Measurements from ENCODE around the gene RCAN1.

Gene RCAN1

DNA sequence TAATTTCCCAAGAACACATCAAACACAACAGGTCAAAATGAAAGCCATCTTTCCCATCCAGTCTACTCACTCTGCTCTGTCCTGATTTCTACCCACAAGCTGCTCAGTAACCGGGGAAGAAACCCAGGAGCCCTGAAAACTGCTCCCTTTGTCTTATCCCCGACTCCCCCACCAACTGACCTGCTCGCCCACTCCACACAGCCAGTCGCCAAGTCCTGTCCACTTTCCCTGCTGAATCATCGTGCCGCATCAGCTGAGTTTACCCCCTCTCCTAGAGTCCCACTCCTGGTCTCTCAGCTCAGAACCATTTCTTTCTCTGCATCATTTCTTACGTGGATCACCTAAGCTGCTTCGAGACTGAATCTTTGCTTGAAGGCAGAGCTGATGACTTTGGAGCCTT is 11.2 kb upstream of the RCAN1 start:
- POLR2A ChIA-PET = interaction anchor here (1.7 kb wide), 1 partner anchor 73 kb away, joined by 4 read pairs; no protein-coding TSS in a partner anchor

DNA sequence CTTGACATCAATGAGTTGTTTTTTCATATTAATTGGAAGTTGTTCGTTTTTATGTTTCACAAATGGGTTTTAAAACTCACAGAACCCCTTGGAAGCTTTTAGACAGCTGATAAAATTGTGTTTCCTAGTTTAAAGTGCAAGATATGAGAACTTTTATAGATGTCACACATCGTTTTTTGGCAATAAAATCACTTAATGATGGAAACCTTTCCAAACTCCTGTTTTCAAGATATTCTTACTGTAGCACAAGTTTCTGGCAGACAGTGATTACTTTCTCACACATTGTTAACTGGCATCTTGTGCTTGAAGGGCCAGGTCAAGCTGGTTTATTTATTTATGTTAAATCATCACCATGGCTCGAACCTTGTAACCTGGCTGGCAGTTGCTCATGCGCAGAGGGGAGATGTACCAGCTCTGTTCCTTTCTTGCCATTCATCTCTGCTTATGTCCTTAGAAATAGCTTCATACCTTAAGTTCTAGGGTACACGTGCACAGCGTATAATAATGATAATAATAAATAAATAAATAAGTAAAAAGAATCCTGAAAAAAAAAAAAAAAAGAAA is 10.2 kb upstream of the RCAN1 start:
- POLR2A ChIA-PET = interaction anchor here (1.7 kb wide), 1 partner anchor 72 kb away, joined by 4 read pairs; no protein-coding TSS in a partner anchor
- CTCF ChIA-PET = interaction anchor here (1.0 to 8.9 kb wide), 13 partner anchors 9 to 262 kb away, joined by 3 to 70 read pairs (median 5); partner anchors contain the start of gene KCNE2
- TF ChIP-seq, protein P1, sequence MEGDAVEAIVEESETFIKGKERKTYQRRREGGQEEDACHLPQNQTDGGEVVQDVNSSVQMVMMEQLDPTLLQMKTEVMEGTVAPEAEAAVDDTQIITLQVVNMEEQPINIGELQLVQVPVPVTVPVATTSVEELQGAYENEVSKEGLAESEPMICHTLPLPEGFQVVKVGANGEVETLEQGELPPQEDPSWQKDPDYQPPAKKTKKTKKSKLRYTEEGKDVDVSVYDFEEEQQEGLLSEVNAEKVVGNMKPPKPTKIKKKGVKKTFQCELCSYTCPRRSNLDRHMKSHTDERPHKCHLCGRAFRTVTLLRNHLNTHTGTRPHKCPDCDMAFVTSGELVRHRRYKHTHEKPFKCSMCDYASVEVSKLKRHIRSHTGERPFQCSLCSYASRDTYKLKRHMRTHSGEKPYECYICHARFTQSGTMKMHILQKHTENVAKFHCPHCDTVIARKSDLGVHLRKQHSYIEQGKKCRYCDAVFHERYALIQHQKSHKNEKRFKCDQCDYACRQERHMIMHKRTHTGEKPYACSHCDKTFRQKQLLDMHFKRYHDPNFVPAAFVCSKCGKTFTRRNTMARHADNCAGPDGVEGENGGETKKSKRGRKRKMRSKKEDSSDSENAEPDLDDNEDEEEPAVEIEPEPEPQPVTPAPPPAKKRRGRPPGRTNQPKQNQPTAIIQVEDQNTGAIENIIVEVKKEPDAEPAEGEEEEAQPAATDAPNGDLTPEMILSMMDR (IDR thresholded peaks at IDR 0.05; ENCODE audit: insufficient read depth, low read length, missing control alignments) = no peak
- no peak for DNase-seq (ENCODE audit: low read depth, low spot score)
- H3K4me3 ChIP-seq (ENCODE audit: low read depth, low read length) = no peak overlapping the region

More for the DNA sequence above, 11.2 kb upstream of the RCAN1 start:
- TF ChIP-seq, protein P1 (IDR thresholded peaks at IDR 0.05; ENCODE audit: insufficient read depth, low read length, missing control alignments) = no peak
- no peak for DNase-seq (ENCODE audit: low read depth, low spot score)
- no peak overlapping the region for H3K4me3 ChIP-seq (ENCODE audit: low read depth, low read length)
- CTCF ChIA-PET = interaction anchor here (1.0 to 8.9 kb wide), 8 partner anchors 10 to 263 kb away, joined by 3 to 70 read pairs (median 6); partner anchors contain the start of gene KCNE2

DNA sequence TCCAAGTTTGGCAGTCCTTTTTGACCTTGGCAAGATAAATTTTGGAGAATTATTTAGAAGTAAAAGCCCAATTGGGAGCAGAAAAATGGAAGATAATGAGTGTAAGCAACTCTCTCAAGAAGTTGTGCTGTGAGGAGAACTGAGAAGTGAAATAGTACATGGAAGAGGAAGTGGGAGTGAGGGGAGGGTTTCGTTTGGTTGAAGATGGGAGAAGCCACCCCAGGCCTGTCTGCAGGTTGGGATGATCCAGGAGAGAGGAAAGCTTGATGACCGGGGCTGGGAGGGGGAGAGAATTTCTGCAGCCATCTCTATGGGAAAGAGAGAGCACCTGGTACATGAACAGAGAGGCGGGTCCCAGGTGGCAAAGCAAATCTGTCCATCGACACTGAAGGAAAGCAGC is 8.6 kb upstream of the RCAN1 start:
- H3K4me3 ChIP-seq (ENCODE audit: low read depth, low read length) = no peak overlapping the region
- ChIA-PET CTCF (interaction anchor here (1.7 to 3.6 kb wide), 3 partner anchors 8 to 21 kb away, joined by 3 to 26 read pairs (median 5); no protein-coding TSS in a partner anchor), POLR2A (no interaction called here)
- DNase-seq (ENCODE audit: low read depth, low spot score) = no peak
- TF ChIP-seq, protein P1 (IDR thresholded peaks at IDR 0.05; ENCODE audit: insufficient read depth, low read length, missing control alignments) = no peak

DNA sequence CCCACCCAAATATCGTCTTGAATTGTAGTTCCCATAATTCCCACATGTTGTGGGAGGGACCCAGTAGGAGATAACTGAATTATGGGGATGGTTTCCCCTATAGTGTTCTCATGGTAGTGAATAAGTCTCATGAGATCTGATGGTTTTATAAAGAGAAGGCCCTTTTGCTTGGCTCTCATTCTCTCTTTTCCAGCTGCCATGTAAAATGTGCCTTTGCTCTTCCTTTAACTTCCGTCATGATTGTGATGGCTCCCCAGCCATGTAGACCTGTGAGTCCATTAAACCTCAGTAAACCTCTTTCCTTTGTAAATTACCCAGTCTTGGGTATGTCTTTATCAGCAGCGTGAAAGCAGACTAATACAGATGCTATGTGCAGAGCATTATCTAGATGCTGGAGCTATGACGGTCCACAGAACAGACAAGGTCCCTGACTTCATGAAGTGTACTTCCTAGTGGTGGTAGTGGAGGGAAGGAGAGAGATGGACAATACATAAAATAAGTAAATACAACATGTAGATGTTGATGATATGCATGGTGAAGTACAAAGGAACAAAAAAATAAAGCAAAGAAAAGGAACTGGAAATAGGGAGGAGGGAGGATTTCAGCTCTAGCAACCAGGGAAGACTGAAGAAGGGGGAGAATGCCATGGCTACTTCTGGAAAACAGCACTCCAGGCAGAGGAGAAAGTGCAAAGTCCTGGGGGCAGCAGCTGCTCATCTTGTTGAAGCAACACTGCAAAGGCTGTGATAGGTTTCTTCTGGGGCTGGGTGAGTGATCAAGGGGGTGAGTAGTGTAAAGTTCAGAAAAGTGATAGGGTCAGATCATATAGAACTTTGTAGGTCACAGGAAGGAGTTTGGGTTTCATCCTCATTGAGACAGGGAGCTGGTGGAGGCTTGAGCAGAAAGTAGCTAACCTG is 6.8 kb upstream of the RCAN1 start:
- CTCF ChIA-PET = interaction anchor here (0.9 to 3.6 kb wide), 8 partner anchors 9 to 259 kb away, joined by 3 to 26 read pairs (median 5); no protein-coding TSS in a partner anchor
- TF ChIP-seq, protein P1 (IDR thresholded peaks at IDR 0.05; ENCODE audit: insufficient read depth, low read length, missing control alignments) = no peak
- no peak for DNase-seq (ENCODE audit: low read depth, low spot score)
- H3K4me3 ChIP-seq (ENCODE audit: low read depth, low read length) = no peak overlapping the region
- POLR2A ChIA-PET = no interaction called here

DNA sequence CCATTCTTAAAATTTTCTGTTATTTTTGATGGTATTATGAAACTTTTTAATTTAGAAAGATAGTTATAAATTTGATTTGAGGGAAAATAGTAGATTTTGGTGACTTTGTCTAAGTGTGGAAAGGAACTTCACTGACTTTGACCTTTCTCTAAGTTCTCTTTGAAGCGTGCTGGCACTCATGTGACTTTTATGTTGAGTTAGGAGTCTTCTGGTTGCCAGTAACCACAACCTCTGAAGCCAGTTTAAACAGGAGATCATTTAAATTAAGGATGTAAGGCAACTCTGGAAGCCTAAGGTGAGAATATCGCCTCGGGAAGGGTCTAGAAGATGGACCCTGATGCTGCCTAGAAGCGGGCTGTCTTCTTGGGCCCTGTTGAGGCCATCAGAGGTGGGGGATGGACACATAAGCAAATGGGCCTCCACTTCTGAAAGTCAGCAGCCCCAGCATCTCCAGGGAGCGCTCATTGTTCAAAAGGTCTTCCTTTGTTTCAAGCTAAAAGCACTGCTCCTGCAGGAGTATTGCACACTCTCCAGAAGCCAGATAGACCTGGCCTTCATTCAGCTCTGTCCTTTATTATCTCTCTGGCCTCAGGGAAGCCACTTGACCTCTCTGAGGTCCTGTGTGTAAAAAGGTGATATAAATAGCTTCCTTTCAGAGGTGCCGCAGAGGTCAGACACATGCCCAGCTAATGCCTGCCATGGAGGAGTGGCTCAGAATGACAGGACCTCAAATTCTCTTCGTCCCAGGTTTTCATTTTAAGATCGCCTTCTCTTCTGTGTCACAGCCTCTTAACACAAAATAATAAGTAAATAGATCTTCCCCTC is 5.1 kb upstream of the RCAN1 start:
- no peak overlapping the region for H3K4me3 ChIP-seq (ENCODE audit: low read depth, low read length)
- POLR2A ChIA-PET = no interaction called here
- TF ChIP-seq, protein P1 (IDR thresholded peaks at IDR 0.05; ENCODE audit: insufficient read depth, low read length, missing control alignments) = no peak
- CTCF ChIA-PET = interaction anchor here (3.0 to 3.6 kb wide), 2 partner anchors 11 to 258 kb away, joined by 13 to 26 read pairs; no protein-coding TSS in a partner anchor
- no peak for DNase-seq (ENCODE audit: low read depth, low spot score)

Data from AG04449 (cell line).